Activated T-cell treated with anti-CD3 and anti-CD28 coated beads, Interleukin-2, amount 50 U/mL, for 4 hours (primary cell): ENCODE results near the gene DTNB. TPM values are rescaled to one million over a fixed set of nuclear protein-coding genes. Genes with fewer than 3 reads are reported as not detected.

ENCODE experiments used
- ATAC-seq, 2 donors: fragments of 200-7000 bp; cut with Tn5 transposase; one replicate each; pipeline ENCODE4 v1.10.0; 2021
- DNase-seq: peaks from one replicate; pipeline ENCODE4 v3.0.0-alpha.2; 2020
- H3K27me3 Mint-ChIP-seq: one replicate; pipeline ENCODE4 v1.8.0; 2021; ENCODE audit warnings: low read depth, mixed read lengths
- H3K36me3 Mint-ChIP-seq: one replicate; pipeline ENCODE4 v1.8.0; 2022; ENCODE audit warnings: mixed read lengths; ENCODE audit not compliant: insufficient read depth
- H3K4me1 Mint-ChIP-seq: one replicate; pipeline ENCODE4 v1.8.0; 2021; ENCODE audit warnings: low read depth, mixed read lengths
- H3K4me3 Mint-ChIP-seq: one replicate; pipeline ENCODE4 v1.8.0; 2021; ENCODE audit warnings: mild to moderate bottlenecking, moderate library complexity, mixed read lengths
- H3K9me3 Mint-ChIP-seq: one replicate; pipeline ENCODE4 v1.8.0; 2021; ENCODE audit warnings: mixed read lengths
- total RNA-seq, 3 donors: library from RNA; stranded (reverse); gene quantifications; one replicate each; pipeline ENCODE4 v1.2.1, GENCODE V29; 2021

DTNB gene
- total RNA-seq, 3 donors from 2014 or later = 9.1 to 12.3 (median 11.2) TPM

GRCh38 chr2:25697559-25698341, 24.4 kb upstream of the DTNB start:
- Mint-ChIP-seq H3K4me1 (peaks cover 2% of the 10 kb centered on the region), H3K9me3 (no peaks in the 10 kb centered on the region), H3K27me3 (no peaks in the 10 kb centered on the region), H3K4me3 (no peak overlapping the region), H3K36me3 (no peaks in the 10 kb centered on the region)
- ATAC-seq (no peak), DNase-seq (no peak)

DNA sequence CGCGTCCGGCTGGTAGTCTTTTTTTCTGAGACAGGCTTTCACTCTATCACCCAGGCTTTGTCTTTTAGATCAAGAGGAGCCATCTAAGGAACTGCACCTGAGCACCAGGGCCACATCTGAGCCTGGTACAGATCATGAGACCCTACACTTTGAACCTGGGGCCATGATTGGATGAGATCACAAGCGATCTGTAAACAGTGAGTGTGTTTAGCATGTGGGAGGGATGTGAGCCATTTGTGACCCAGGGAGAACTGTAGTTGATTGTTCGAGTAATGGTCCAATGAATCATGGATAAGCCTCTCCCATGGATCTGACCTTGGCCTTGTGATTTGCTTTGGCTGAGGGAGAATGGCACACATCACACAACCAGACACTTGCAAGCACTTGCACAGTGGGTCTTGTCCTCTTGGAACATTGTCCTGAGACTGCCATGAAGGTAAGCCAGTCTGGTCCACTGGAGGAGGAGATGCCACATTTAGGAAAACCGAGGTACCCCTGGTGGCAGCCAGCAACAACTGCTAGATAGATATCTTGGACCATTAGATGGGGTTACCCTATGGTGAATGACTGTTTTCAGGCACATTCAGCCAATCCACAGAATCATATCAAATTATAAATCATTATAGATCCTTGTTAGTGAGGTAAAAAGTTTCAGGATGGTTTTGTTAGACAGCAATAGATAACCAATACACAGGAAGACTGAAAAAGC, 19.5 kb upstream of the DTNB start:
- Mint-ChIP-seq H3K27me3 (no peaks in the 10 kb centered on the region), H3K4me3 (no peak overlapping the region), H3K9me3 (no peaks in the 10 kb centered on the region), H3K36me3 (no peaks in the 10 kb centered on the region), H3K4me1 (no peaks in the 10 kb centered on the region)
- ATAC-seq = no peak
- no peak for DNase-seq

- H3K4me3 Mint-ChIP-seq = no peak overlapping the region
- no peaks in the 10 kb centered on the region for H3K36me3 Mint-ChIP-seq
- H3K9me3 Mint-ChIP-seq = no peaks in the 10 kb centered on the region
- H3K4me1 Mint-ChIP-seq = no peaks in the 10 kb centered on the region
- ATAC-seq (no peak), DNase-seq (no peak)
- no peaks in the 10 kb centered on the region for H3K27me3 Mint-ChIP-seq
These were observed 18.8 kb upstream of the DTNB start for GRCh38 chr2:25692143-25692542.

- H3K27me3 Mint-ChIP-seq = no peaks in the 10 kb centered on the region
- H3K36me3 Mint-ChIP-seq = no peaks in the 10 kb centered on the region
- H3K4me3 Mint-ChIP-seq = no peak overlapping the region
- no peaks in the 10 kb centered on the region for H3K4me1 Mint-ChIP-seq
- ATAC-seq (peak in 1 of 2 donors; percentile 38), DNase-seq (no peak)
- H3K9me3 Mint-ChIP-seq = no peaks in the 10 kb centered on the region
These were observed 16.7 kb upstream of the DTNB start for GRCh38 chr2:25690058-25690457.

GRCh38 chr2:25688236-25688635, 14.9 kb upstream of the DTNB start:
- Mint-ChIP-seq H3K4me3 (no peak overlapping the region), H3K4me1 (peaks cover 5% of the 10 kb centered on the region), H3K9me3 (no peaks in the 10 kb centered on the region), H3K27me3 (no peaks in the 10 kb centered on the region), H3K36me3 (no peaks in the 10 kb centered on the region)
- DNase-seq = no peak
- ATAC-seq = no peak

GRCh38 chr2:25685741-25686140, 12.4 kb upstream of the DTNB start:
- Mint-ChIP-seq H3K36me3 (no peaks in the 10 kb centered on the region), H3K4me1 (peaks cover 5% of the 10 kb centered on the region), H3K9me3 (no peaks in the 10 kb centered on the region), H3K4me3 (no peak overlapping the region), H3K27me3 (no peaks in the 10 kb centered on the region)
- no peak for DNase-seq
- ATAC-seq = no peak

- Mint-ChIP-seq H3K4me1 (peaks cover 5% of the 10 kb centered on the region), H3K36me3 (no peaks in the 10 kb centered on the region), H3K4me3 (no peak overlapping the region), H3K27me3 (no peaks in the 10 kb centered on the region), H3K9me3 (no peaks in the 10 kb centered on the region)
- DNase-seq (peak; percentile 25), ATAC-seq (no peak)
These were observed 11.4 kb upstream of the DTNB start for GRCh38 chr2:25684577-25685473.

DNA sequence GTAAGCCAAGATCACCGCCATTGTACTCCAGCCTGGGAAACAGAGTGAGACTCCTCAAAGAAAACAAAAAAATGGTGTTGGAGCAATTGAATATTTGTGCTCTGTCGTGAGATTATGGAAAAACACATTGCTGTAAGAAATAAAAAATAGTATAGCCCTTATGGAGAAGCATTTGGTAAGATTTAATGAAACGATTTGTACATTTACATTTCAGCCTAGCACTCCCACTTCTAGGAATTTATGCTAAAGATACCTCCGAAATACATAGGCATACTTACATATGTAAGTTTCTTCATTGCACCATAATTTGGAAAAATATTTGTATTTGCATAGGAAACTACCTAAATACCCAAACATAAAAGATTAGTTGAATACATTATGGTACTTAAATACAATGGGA, 8.7 kb upstream of the DTNB start:
- Mint-ChIP-seq H3K4me3 (no peak overlapping the region), H3K36me3 (no peaks in the 10 kb centered on the region), H3K9me3 (no peaks in the 10 kb centered on the region), H3K27me3 (no peaks in the 10 kb centered on the region), H3K4me1 (peaks cover 5% of the 10 kb centered on the region)
- DNase-seq (no peak), ATAC-seq (no peak)

DNA sequence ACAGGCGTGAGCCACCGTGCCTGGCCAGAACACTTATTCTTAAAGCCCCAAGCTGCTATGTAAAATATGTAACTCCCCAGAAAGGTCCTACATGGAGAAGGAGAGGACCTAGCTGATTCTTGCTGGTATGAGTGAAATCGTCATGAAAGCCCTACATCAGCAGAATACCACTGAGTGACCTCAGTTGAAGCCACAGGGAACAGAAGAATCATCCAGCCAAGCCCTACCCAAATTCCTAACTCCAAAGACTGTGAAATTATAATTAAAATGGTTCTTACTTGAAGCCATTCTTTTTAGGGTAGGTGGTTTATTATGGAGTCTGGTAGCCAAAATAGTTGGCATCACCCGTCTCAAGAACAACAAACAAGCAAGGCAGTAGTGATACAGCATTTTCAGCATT, 4.5 kb upstream of the DTNB start:
- H3K36me3 Mint-ChIP-seq = no peaks in the 10 kb centered on the region
- H3K9me3 Mint-ChIP-seq = no peaks in the 10 kb centered on the region
- no peaks in the 10 kb centered on the region for H3K4me1 Mint-ChIP-seq
- ATAC-seq (no peak), DNase-seq (no peak)
- no peak overlapping the region for H3K4me3 Mint-ChIP-seq
- no peaks in the 10 kb centered on the region for H3K27me3 Mint-ChIP-seq

DNA sequence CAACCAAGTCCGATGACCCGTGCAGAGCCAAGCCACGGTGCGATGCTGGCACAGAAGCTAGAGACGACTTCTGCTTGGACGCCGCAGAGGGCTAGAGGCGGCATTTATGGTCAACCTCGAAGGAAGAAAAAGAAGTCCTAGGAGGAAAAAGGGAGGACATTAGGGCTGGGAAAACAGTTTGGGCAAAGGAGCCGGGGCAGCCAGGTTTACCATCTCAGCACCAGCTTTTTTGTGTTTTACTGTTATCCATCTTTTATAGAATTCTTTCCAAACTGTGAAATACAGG, 643 bp upstream of the DTNB start:
- DNase-seq (no peak), ATAC-seq (no peak)
- H3K4me1 Mint-ChIP-seq = peaks cover 16% of the 10 kb centered on the region

GRCh38 chr2:25672494-25673299, 680 bp downstream of the DTNB start:
- no peaks in the 10 kb centered on the region for H3K36me3 Mint-ChIP-seq
- H3K9me3 Mint-ChIP-seq = no peaks in the 10 kb centered on the region

More for the DNA sequence above, 643 bp upstream of the DTNB start:
- Mint-ChIP-seq H3K9me3 (no peaks in the 10 kb centered on the region), H3K4me3 (peak overlapping the region; percentile 85), H3K27me3 (no peaks in the 10 kb centered on the region), H3K36me3 (no peaks in the 10 kb centered on the region)

DNA sequence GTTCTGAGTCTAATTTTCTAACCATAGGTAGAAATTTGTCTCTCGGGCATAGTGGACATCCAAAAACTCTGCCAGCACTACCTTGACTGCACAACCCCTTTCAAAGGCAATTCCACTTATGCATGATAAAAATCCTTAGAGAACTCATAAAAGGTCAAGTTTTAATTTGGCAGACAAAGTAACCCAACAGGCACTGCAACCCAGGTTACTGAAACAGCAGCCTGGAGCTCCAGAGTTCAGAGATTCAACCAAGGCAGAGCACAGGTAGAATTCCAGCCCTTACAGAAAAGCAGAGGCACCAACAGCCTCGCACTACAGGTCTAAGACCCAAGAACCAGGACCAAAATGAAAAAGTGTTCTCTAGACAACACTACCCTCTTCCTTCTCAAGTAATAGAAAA, 1.8 kb downstream of the DTNB start:
- no peaks in the 10 kb centered on the region for H3K9me3 Mint-ChIP-seq
- no peak for ATAC-seq
- H3K4me3 Mint-ChIP-seq = peak overlapping the region; percentile 81
- no peak for DNase-seq
- H3K4me1 Mint-ChIP-seq = peaks cover 16% of the 10 kb centered on the region
- H3K27me3 Mint-ChIP-seq = no peaks in the 10 kb centered on the region
- H3K36me3 Mint-ChIP-seq = no peaks in the 10 kb centered on the region

More at GRCh38 chr2:25672494-25673299, 680 bp downstream of the DTNB start:
- peaks cover 16% of the 10 kb centered on the region for H3K4me1 Mint-ChIP-seq
- DNase-seq (peak; percentile 60), ATAC-seq (peak; percentile 83 to 84)
- peak overlapping the region; percentile 81 for H3K4me3 Mint-ChIP-seq
- no peaks in the 10 kb centered on the region for H3K27me3 Mint-ChIP-seq

- H3K4me3 Mint-ChIP-seq = no peak overlapping the region
These were observed 3.9 kb downstream of the DTNB start for GRCh38 chr2:25669520-25669919.

DNA sequence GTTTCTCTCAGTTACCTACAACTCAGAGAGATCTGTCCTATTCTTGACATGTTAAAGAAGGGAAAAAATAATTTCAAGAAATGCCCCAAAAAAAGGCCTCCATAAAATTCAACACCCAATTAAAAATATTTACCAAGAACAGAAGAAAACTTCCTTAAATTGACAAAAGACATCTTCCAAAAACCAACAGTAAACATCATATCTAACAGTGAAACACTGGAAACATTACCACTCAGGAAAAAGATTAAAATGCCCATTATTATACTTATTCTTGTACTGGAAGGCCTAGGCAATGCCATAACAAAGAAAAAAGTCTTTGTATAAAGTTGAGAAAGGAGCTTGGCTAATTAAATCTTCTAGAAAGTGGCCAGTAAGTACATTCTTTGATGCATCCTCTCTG, 7.2 kb downstream of the DTNB start:
- Mint-ChIP-seq H3K36me3 (no peaks in the 10 kb centered on the region), H3K27me3 (no peaks in the 10 kb centered on the region), H3K9me3 (no peaks in the 10 kb centered on the region), H3K4me1 (peaks cover 10% of the 10 kb centered on the region), H3K4me3 (no peak overlapping the region)
- ATAC-seq (no peak), DNase-seq (no peak)

More at GRCh38 chr2:25669520-25669919, 3.9 kb downstream of the DTNB start:
- no peaks in the 10 kb centered on the region for H3K9me3 Mint-ChIP-seq
- H3K4me1 Mint-ChIP-seq = peaks cover 18% of the 10 kb centered on the region
- no peaks in the 10 kb centered on the region for H3K27me3 Mint-ChIP-seq
- no peak for ATAC-seq
- no peak for DNase-seq
- no peaks in the 10 kb centered on the region for H3K36me3 Mint-ChIP-seq
